Sigmoid colon (tissue), 7 donors: ENCODE data around the gene ZNF765. TPM values are rescaled to one million over a fixed set of nuclear protein-coding genes. Genes with fewer than 3 reads are reported as not detected.

Source experiments
- DNase-seq: peaks from one replicate; pipeline ENCODE4 v3.0.0-alpha.2; 2019
- H3K27ac ChIP-seq, 4 donors: fragments of 200-600 bp; sonication (generic); one replicate each; pipeline ENCODE4 v1.5.1; 2016 to 2019; ENCODE audit warnings: mild to moderate bottlenecking in 1 of 4
- H3K27me3 ChIP-seq, 3 donors: fragments of 200-600 bp; sonication (generic); one replicate each; pipeline ENCODE4 v1.5.1; 2019; ENCODE audit warnings: mild to moderate bottlenecking in 1 of 3
- H3K36me3 ChIP-seq, 4 donors: fragments of 200-600 bp; sonication (generic); one replicate each; pipeline ENCODE4 v1.5.1; 2016 to 2019
- H3K4me1 ChIP-seq, 4 donors: fragments of 200-600 bp; sonication (generic); one replicate each; pipeline ENCODE4 v1.5.1; 2017 to 2019
- H3K4me3 ChIP-seq, 4 donors: fragments of 200-600 bp; sonication (generic); one replicate each; pipeline ENCODE4 v1.5.1; 2017 to 2019; ENCODE audit warnings: mild to moderate bottlenecking in 2 of 4, moderate library complexity in 1 of 4
- H3K9me3 ChIP-seq, 4 donors: fragments of 200-600 bp in 3 of 4; sonication (generic) in 3 of 4; one replicate each; pipeline versions ENCODE4 v1.5.1 to v1.6.1; 2013 to 2019
- CTCF ChIP-seq, 4 experiments: fragments of 450-650 bp in 3 of 4; fragments of 200-600 bp in 1 of 4; IDR thresholded peaks; one replicate each; pipeline ENCODE4 v1.5.1; 2016 to 2019; ENCODE audit warnings: antibody characterized with exemption in 4 of 4, mild to moderate bottlenecking in 3 of 4, moderate library complexity in 2 of 4
- EP300 ChIP-seq, 4 donors: sonication (generic); formaldehyde crosslinking; IDR thresholded peaks; one replicate each; pipeline ENCODE4 v1.6.1; 2017; ENCODE audit warnings: antibody characterized with exemption in 4 of 4
- POLR2A ChIP-seq, 2 donors: fragments of 450-650 bp; IDR thresholded peaks; one replicate each; pipeline ENCODE4 v1.6.1; 2016; ENCODE audit warnings: antibody characterized with exemption in 2 of 2, mild to moderate bottlenecking in 2 of 2, moderate library complexity in 2 of 2
- POLR2AphosphoS5 ChIP-seq, 4 donors: sonication (generic); formaldehyde crosslinking; IDR thresholded peaks; one replicate each; pipeline ENCODE4 v1.6.1; 2017; ENCODE audit warnings: antibody characterized with exemption in 4 of 4
- WGBS, 2 donors: extraction: QIAGEN DNeasy Blood & Tissue Kit; methylation state at CpG; one replicate each; pipeline ENCODE4 v1.1.7; 2013; 5-methylcytosine and 5-hydroxymethylcytosine counted together
- intact Hi-C: fragments of 100-400 bp; cut with DNase I; formaldehyde crosslinking; loops from one replicate; pipeline ENCODE4 v1.15.1; 2023
- polyA plus RNA-seq, 3 donors: library from polyadenylated mRNA; stranded (reverse); fragments of 200-250 nt; gene quantifications; one replicate each; pipeline ENCODE4 v1.2.3, GENCODE V29; 2013
- total RNA-seq, 4 donors: library from RNA; depleted of rRNA; stranded (reverse); fragments of >200 nt; gene quantifications; one replicate each; pipeline ENCODE4 v1.1.0, GENCODE V29; 2016
- donor health status: healthy with polysubstance abuse.
- donor health status: Bipolar disorder and iron deficiency.
- donor health status: healthy.

The ZNF765 gene
- total and polyA plus RNA-seq, 7 donors = 3.5 to 13.0 (median 6.2) TPM

GRCh38 chr19:53374743-53375142, 20.2 kb upstream of the ZNF765 start:
- peaks cover 0 to 13% (median 0%) of the 10 kb centered on the region in 4 donors for H3K9me3 ChIP-seq
- no peak for DNase-seq
- no peak overlapping the region for H3K27ac ChIP-seq
- peaks cover 0 to 65% (median 20%) of the 10 kb centered on the region in 4 donors for H3K36me3 ChIP-seq
- no peak for TF ChIP-seq POLR2AphosphoS5 (IDR thresholded peaks at IDR 0.05)
- TF ChIP-seq CTCF (IDR thresholded peaks at IDR 0.05) = no peak
- TF ChIP-seq EP300 (IDR thresholded peaks at IDR 0.05) = no peak
- TF ChIP-seq POLR2A (IDR thresholded peaks at IDR 0.05) = no peak
- H3K4me1 ChIP-seq = no peaks in the 10 kb centered on the region
- no peaks in the 10 kb centered on the region for H3K27me3 ChIP-seq
- WGBS, 2 donors = 95 to 98% methylated on average over 1 of the region's 1 CpG
- no peak overlapping the region for H3K4me3 ChIP-seq
- intact Hi-C loops = no loop called here

GRCh38 chr19:53381376-53381775, 13.6 kb upstream of the ZNF765 start:
- Histone ChIP-seq H3K9me3 (peaks cover 0 to 57% (median 3%) of the 10 kb centered on the region in 4 donors), H3K27me3 (no peaks in the 10 kb centered on the region), H3K4me3 (no peak overlapping the region), H3K27ac (no peak overlapping the region), H3K36me3 (peaks cover 3 to 63% (median 19%) of the 10 kb centered on the region in 4 donors), H3K4me1 (no peaks in the 10 kb centered on the region)
- intact Hi-C loops = no loop called here
- no peak for TF ChIP-seq CTCF (IDR thresholded peaks at IDR 0.05)
- TF ChIP-seq POLR2AphosphoS5 (IDR thresholded peaks at IDR 0.05) = no peak
- no peak for TF ChIP-seq POLR2A (IDR thresholded peaks at IDR 0.05)
- TF ChIP-seq EP300 (IDR thresholded peaks at IDR 0.05) = no peak
- 96 to 98% methylated on average over 3 of the region's 3 CpGs for WGBS, 2 donors
- DNase-seq = no peak

GRCh38 chr19:53388168-53388567, 6.8 kb upstream of the ZNF765 start:
- WGBS, 2 donors = 82 to 94% methylated on average over 3 of the region's 3 CpGs
- no peak for DNase-seq
- Histone ChIP-seq H3K27ac (no peak overlapping the region), H3K4me1 (no peaks in the 10 kb centered on the region), H3K4me3 (no peak overlapping the region), H3K36me3 (peaks cover 0 to 13% (median 0%) of the 10 kb centered on the region in 4 donors), H3K9me3 (peaks cover 0 to 29% (median 2%) of the 10 kb centered on the region in 4 donors), H3K27me3 (peaks cover 0 to 9% (median 5%) of the 10 kb centered on the region in 3 donors)
- intact Hi-C loops = no loop called here
- no peak for TF ChIP-seq POLR2AphosphoS5 (IDR thresholded peaks at IDR 0.05)
- TF ChIP-seq EP300 (IDR thresholded peaks at IDR 0.05) = no peak
- no peak for TF ChIP-seq CTCF (IDR thresholded peaks at IDR 0.05)
- no peak for TF ChIP-seq POLR2A (IDR thresholded peaks at IDR 0.05)

- no peak for DNase-seq
- 72 to 79% methylated on average over 5 of the region's 5 CpGs for WGBS, 2 donors
- Histone ChIP-seq H3K27ac (no peak overlapping the region), H3K4me3 (no peak overlapping the region), H3K27me3 (peaks cover 0 to 9% (median 5%) of the 10 kb centered on the region in 3 donors), H3K9me3 (peaks cover 0 to 22% (median 0%) of the 10 kb centered on the region in 4 donors), H3K36me3 (peaks cover 0 to 13% (median 0%) of the 10 kb centered on the region in 4 donors), H3K4me1 (peaks cover 0 to under 1% (median under 1%) of the 10 kb centered on the region in 4 donors)
- intact Hi-C loops = no loop called here
- TF ChIP-seq EP300 (IDR thresholded peaks at IDR 0.05) (no peak), POLR2AphosphoS5 (IDR thresholded peaks at IDR 0.05) (no peak)
Measured at GRCh38 chr19:53388904-53389303, 6.0 kb upstream of the ZNF765 start.

GRCh38 chr19:53389571-53389970, 5.4 kb upstream of the ZNF765 start:
- intact Hi-C loops = no loop called here
- Histone ChIP-seq H3K4me1 (peaks cover 0 to 7% (median 7%) of the 10 kb centered on the region in 4 donors), H3K27ac (no peak overlapping the region), H3K27me3 (peaks cover 0 to 9% (median 5%) of the 10 kb centered on the region in 3 donors), H3K9me3 (peaks cover 0 to 19% (median 0%) of the 10 kb centered on the region in 4 donors), H3K36me3 (peaks cover 0 to 13% (median 0%) of the 10 kb centered on the region in 4 donors), H3K4me3 (no peak overlapping the region)
- DNase-seq = no peak
- TF ChIP-seq CTCF (IDR thresholded peaks at IDR 0.05) = no peak
- no peak for TF ChIP-seq POLR2AphosphoS5 (IDR thresholded peaks at IDR 0.05)
- no peak for TF ChIP-seq POLR2A (IDR thresholded peaks at IDR 0.05)
- TF ChIP-seq EP300 (IDR thresholded peaks at IDR 0.05) = no peak
- 81 to 84% methylated on average over 8 of the region's 8 CpGs for WGBS, 2 donors
